ENCODE results near the gene NDUFV3. TPM values are rescaled to one million over a fixed set of nuclear protein-coding genes. Genes with fewer than 3 reads are reported as not detected.
A peak's percentile ranks its signal among the peaks of the same experiment; 100 is the strongest.
"Not testable (repeated sequence)": the region's sequence is repeated elsewhere in the genome, so short reads cannot be mapped to it uniquely, and the experiment has no call there.

The NDUFV3 gene
- total RNA-seq, 2 donors from 2014 or later, result 18.8 to 30.6 TPM

DNA sequence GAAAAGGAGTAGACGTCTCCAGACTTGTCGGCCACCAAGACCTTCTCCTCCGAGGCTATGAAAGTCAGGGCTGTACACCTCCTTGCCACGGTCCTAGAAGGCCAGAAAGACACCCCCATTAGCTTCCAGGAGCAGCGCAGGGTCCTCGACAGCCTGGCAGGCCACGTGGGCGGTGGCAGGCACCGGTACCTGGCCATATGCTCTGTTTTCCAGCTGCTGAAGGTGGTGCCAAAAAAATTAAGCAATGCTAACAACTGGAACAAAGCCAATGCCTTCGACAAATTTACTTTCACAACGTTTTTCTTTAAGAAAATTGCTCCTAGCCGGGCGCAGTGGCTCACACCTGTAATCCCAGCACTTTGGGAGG lies 29.6 kb upstream of the NDUFV3 start:
- H3K36me3 Mint-ChIP-seq (ENCODE audit: low read depth), result peaks cover 83% of the 10 kb centered on the region
- H3K27ac Mint-ChIP-seq, result no peak overlapping the region
- no peaks in the 10 kb centered on the region for H3K9me3 Mint-ChIP-seq
- peaks cover 16% of the 10 kb centered on the region for H3K4me1 Mint-ChIP-seq
- H3K27me3 Mint-ChIP-seq, result no peaks in the 10 kb centered on the region
- no peak overlapping the region for H3K4me3 Mint-ChIP-seq
- no peak for ATAC-seq (replicated peaks)

DNA sequence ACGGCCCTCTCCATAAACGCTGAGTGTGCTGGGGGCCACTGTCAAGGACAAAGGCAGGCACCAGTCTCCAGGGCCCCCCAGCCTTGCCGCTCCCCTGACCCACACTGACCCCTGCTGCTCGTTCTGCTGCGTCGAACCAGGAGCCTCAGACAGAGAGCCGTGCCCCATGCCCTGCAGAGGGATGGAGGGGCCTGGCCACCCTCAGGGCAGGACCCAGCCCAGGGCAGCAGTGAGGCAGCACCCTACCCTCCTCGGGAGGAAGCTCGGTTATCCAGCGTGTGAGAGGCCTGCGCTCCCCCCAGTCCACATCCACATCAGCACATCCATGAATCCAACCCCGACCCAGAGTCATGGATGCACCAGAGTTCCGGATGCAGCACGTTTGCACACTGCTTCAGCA lies 28.8 kb upstream of the NDUFV3 start:
- Mint-ChIP-seq H3K27ac (peak overlapping the region; percentile 69), H3K27me3 (no peaks in the 10 kb centered on the region)
- ATAC-seq (replicated peaks), result no peak

DNA sequence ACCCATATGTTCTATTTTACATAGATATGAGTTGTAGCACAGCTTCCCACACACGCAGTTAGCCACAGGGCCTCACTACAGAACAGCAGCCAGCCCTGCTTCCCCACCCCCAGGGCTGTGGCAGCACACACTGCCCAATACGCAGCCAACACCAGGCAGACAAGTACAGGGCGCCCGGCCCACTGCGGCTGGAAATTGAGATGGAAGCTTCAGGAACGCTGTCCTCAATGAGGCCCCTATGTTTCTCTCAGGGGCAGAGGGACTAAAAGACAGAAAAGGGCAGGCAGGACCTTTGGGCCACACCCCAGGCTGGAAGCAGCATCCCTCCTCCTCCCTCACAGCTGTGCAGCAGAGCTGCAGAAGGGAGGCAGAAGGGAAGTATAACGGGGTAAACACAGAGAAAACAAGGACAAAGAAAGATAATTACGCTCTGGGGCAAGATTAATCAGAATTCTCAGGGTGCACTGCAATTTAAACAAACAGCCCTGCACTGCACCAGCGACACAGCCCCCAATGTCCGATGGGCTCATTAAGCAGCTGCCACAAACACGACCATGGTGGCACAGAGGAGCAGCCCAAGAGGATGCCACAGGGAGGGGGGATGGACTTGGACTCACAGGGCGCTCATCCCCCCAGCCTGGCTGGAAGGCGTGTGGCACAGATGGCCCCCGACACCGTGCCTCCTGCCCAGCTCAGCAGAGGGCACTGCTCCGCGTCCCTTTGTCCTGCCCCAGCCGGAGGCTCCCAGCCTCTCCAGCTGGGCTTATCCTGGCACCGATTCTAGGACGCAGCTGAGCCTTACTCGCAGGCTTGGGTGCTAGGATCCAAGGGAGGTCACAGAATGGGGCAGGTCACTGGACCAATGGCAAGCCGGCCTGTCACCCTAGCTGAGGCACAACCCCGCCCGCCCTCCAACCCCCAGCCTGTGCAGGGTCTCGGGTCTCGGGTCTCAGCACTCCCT lies 28.0 kb upstream of the NDUFV3 start:
- Mint-ChIP-seq H3K36me3 (ENCODE audit: low read depth) (peaks cover 88% of the 10 kb centered on the region), H3K4me1 (peaks cover 16% of the 10 kb centered on the region), H3K4me3 (no peak overlapping the region), H3K9me3 (no peaks in the 10 kb centered on the region), H3K27me3 (no peaks in the 10 kb centered on the region), H3K27ac (peak overlapping the region; percentile 69)
- ATAC-seq (replicated peaks), result no peak

More for the DNA sequence above, 28.8 kb upstream of the NDUFV3 start:
- Mint-ChIP-seq H3K4me3 (no peak overlapping the region), H3K4me1 (peaks cover 16% of the 10 kb centered on the region), H3K9me3 (no peaks in the 10 kb centered on the region), H3K36me3 (ENCODE audit: low read depth) (peaks cover 83% of the 10 kb centered on the region)

DNA sequence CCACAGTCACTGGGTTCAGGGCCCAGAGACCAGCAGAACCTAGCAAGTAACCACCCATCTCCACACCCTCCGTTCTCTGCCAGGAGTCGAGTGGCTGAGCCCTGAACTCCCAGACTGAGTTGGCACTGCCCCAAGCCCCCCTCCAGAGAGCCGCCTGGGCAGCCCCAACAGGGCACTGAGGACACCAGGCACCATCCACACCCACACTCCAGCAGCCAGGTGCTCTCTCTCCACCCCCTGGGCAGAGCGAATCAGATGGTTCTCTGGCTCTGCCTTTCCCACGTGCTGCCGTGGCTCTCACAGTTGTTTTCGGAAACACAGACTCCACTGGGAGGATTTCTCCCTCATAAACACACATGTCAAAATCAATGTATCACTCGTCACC lies 27.3 kb upstream of the NDUFV3 start:
- no peak for ATAC-seq (replicated peaks)
- H3K9me3 Mint-ChIP-seq, result no peaks in the 10 kb centered on the region
- H3K27ac Mint-ChIP-seq, result no peak overlapping the region
- H3K4me3 Mint-ChIP-seq, result no peak overlapping the region
- H3K27me3 Mint-ChIP-seq, result no peaks in the 10 kb centered on the region
- peaks cover 16% of the 10 kb centered on the region for H3K4me1 Mint-ChIP-seq
- H3K36me3 Mint-ChIP-seq (ENCODE audit: low read depth), result peaks cover 88% of the 10 kb centered on the region

DNA sequence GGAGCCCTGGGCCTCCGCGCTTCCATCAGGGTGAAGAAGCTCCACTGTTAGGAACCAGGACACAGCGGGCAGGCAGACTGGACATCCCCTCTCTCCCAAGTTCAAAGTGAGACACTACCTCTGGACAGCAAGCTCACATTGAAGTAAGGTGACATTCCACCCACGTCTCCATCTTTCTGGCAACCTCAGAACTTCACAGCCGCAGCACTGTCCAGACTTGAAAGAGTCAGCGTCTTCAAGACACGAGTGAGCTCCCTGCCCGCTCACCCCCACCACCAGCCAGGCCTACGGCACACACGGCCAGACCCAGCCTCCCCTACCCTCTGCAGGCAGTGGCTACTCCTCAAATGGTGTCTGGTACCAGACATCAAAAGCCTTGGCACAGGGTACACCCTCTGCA lies 24.9 kb upstream of the NDUFV3 start:
- Mint-ChIP-seq H3K4me1 (peaks cover 17% of the 10 kb centered on the region), H3K27me3 (no peaks in the 10 kb centered on the region), H3K27ac (no peak overlapping the region), H3K9me3 (no peaks in the 10 kb centered on the region), H3K36me3 (ENCODE audit: low read depth) (peaks cover 93% of the 10 kb centered on the region), H3K4me3 (no peak overlapping the region)
- no peak for ATAC-seq (replicated peaks)

DNA sequence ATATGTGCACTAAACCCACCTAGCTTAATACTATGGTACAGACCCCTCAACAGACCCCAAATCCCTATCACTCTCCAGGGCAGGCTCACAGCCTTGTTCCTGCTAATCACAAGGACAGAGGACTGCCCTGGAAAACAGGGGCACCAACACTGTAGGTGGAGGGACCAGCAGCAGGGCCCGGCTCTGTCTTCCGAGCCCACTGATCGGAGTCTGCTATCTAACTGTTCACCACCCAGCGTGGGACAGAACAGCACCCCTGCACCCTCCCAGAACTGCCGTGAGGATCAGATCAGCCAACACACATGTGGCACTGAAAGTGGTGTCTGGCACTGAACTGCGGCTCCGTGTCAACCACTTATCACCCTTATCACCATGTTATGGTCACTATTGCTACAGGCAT lies 20.0 kb upstream of the NDUFV3 start:
- no peak for ATAC-seq (replicated peaks)

DNA sequence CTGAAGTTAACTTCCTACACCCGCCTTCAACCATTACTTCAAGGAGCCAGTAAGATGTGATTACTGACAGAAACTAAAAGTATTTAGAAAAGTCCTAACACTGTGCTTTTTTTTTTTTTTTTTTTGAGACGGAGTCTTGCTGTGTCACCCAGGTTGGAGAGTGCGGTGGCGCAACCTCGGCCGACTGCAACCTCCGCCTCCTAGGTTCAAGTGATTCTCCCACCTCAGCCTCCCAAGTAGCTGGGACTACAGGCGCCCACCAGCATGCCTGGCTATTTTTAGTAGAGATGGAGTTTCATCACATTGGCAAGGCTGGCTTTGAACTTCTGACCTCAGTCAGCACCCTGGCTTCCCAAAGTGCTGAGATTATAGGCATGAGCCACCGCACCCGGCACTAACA lies 17.3 kb upstream of the NDUFV3 start:
- not testable (repeated sequence) for H3K9me3 Mint-ChIP-seq; H3K27ac Mint-ChIP-seq; H3K4me3 Mint-ChIP-seq; ATAC-seq (replicated peaks); H3K27me3 Mint-ChIP-seq
- peaks cover 17% of the 10 kb centered on the region for H3K4me1 Mint-ChIP-seq
- H3K36me3 Mint-ChIP-seq (ENCODE audit: low read depth), result peaks cover 87% of the 10 kb centered on the region

More for the DNA sequence above, 20.0 kb upstream of the NDUFV3 start:
- Mint-ChIP-seq H3K4me3 (no peak overlapping the region), H3K9me3 (no peaks in the 10 kb centered on the region), H3K4me1 (peaks cover 7% of the 10 kb centered on the region), H3K36me3 (ENCODE audit: low read depth) (peaks cover 97% of the 10 kb centered on the region), H3K27me3 (no peaks in the 10 kb centered on the region), H3K27ac (peak overlapping the region; percentile 40)

DNA sequence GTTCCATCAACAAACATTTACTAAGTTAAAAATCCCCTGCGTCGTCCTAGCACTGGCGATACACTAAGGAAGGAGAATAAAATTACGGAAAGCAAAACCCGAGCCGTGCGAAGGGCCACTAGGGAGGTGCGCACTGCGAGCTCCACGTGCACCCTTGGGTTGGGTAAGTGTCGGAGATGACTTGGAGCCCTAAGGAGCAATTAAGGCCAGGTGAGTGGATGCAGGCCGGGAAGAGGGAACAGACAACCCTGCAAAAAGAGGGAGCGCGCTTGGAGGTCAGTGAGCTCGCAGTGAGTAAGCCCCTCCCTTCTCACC lies 14.5 kb upstream of the NDUFV3 start:
- peaks cover 12% of the 10 kb centered on the region for H3K4me1 Mint-ChIP-seq
- H3K9me3 Mint-ChIP-seq, result no peaks in the 10 kb centered on the region
- peak overlapping the region; percentile 98 for H3K27ac Mint-ChIP-seq
- H3K27me3 Mint-ChIP-seq, result no peaks in the 10 kb centered on the region
- H3K36me3 Mint-ChIP-seq (ENCODE audit: low read depth), result peaks cover 59% of the 10 kb centered on the region
- peak overlapping the region; percentile 90 for H3K4me3 Mint-ChIP-seq
- peak; percentile 6 for ATAC-seq (replicated peaks)

DNA sequence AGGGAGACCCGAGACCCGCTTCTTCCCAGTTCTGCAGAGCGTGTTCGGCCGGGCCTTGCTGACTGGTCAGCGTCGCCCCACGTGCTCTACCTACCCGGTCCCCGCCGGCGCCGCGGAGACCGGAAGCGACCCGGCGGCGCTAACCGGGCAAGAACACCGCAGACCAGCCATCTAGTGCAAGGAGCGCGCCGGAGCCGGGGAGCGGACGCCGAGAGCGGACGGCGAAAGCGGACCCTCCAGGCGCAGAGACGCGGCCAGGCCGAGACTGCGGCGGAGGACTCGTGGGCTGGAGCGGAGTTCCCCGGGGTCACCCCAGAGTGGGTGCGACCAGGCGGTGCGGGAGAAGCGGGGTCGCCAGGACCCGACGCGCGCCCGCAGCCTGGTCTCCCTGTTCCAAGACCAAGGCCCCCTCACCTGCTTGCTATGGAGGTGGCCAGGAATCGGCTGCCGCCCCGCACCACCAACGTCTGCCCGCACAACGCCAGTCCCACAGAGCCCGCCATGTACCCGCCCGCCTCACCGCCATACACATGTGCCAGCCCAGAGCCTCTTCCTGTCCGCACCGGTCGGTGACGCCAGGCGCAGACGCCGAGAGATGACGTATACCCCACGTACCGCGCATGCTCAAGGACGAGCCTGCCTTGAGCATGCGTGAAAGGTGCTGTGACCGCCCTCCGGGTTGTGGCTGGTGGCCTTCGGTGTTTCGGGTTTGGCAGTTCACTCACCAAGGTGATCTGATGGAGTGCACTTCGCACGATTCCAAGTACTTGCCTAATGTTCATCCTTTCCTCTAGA lies 13.9 kb upstream of the NDUFV3 start, which contains the start of gene WDR4:
Gene WDR4, minus strand, starts transcription at position 547 of the 795 bp plus-strand sequence. Its CDS starts 44 bp downstream, at position 503.
- peak within 1 kb of the TSS; percentile 90 for H3K4me3 Mint-ChIP-seq

DNA sequence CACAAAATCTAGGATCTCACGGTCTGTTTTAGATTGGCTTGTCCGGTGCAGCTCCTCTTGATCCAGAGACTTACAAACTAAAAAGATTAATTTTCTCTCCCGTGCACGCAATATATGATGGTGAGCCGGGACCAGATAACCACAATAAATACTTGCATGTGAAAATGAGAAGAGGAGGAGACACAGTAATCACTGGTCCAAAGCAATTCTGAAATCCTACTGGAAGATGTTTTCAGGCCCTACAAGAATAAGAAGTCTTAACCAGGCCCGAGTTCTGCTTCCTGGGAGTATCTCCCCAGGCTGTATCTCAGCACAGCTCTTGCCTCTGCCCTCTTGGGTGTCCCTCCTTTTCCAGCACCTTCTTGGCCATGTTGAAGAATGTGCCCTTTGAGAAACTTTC lies 12.8 kb upstream of the NDUFV3 start:
- Mint-ChIP-seq H3K9me3 (no peaks in the 10 kb centered on the region), H3K27me3 (no peaks in the 10 kb centered on the region), H3K27ac (peak overlapping the region; percentile 98), H3K36me3 (ENCODE audit: low read depth) (peaks cover 41% of the 10 kb centered on the region), H3K4me3 (peak overlapping the region; percentile 90), H3K4me1 (peaks cover 12% of the 10 kb centered on the region)
- ATAC-seq (replicated peaks), result no peak

More for the DNA sequence above, 13.9 kb upstream of the NDUFV3 start, which contains the start of gene WDR4:
- no peaks in the 10 kb centered on the region for H3K9me3 Mint-ChIP-seq
- no peaks in the 10 kb centered on the region for H3K27me3 Mint-ChIP-seq
- H3K4me1 Mint-ChIP-seq, result peaks cover 12% of the 10 kb centered on the region
- H3K36me3 Mint-ChIP-seq (ENCODE audit: low read depth), result peaks cover 53% of the 10 kb centered on the region
- peak within 1 kb of the TSS; percentile 98 for H3K27ac Mint-ChIP-seq
- peak; percentile 95 for ATAC-seq (replicated peaks)

DNA sequence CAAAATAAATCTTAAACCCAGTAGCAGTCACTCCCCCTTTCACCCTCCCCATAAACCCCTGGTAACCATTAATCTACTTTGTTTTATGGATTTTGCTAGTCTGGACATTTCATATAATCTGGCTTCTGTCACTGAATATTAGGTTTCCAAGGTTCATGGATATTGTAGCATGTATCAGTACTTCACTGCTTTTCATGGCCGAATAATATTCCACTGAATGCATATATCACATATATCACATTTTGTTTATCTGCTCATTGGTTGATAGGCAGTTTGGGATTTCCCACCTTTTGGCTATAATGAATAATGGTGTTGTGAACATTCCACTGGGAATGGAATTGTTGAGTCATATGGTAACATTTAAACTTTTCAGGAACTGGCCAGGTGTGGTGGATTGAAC lies 9.2 kb upstream of the NDUFV3 start:
- Mint-ChIP-seq H3K4me3 (no peak overlapping the region), H3K4me1 (peaks cover 8% of the 10 kb centered on the region), H3K27me3 (no peaks in the 10 kb centered on the region), H3K27ac (no peak overlapping the region), H3K9me3 (no peaks in the 10 kb centered on the region), H3K36me3 (ENCODE audit: low read depth) (peaks cover 9% of the 10 kb centered on the region)
- ATAC-seq (replicated peaks), result no peak

DNA sequence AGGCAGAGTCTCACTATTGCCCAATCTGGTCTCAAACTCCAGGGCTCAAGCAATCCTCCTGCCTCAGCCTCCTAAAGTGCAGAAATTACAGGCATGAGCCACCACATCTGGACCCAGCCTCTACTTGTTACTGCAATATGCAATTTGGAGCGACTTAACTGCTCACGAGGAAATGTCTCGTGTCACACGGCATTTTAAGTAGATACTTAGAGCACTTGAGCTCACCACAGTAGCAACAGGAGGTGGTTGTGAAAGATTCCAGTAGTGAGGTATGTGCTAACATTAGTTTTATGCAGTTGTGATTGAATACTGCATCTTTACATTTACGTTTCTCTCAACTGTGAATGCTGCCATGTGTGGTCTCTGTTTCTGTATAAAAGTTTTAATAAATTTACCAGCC lies 5.8 kb upstream of the NDUFV3 start:
- Mint-ChIP-seq H3K27me3 (no peaks in the 10 kb centered on the region), H3K36me3 (ENCODE audit: low read depth) (peaks cover under 1% of the 10 kb centered on the region), H3K4me1 (peaks cover under 1% of the 10 kb centered on the region), H3K4me3 (no peak overlapping the region), H3K9me3 (no peaks in the 10 kb centered on the region), H3K27ac (no peak overlapping the region)
- ATAC-seq (replicated peaks), result no peak

DNA sequence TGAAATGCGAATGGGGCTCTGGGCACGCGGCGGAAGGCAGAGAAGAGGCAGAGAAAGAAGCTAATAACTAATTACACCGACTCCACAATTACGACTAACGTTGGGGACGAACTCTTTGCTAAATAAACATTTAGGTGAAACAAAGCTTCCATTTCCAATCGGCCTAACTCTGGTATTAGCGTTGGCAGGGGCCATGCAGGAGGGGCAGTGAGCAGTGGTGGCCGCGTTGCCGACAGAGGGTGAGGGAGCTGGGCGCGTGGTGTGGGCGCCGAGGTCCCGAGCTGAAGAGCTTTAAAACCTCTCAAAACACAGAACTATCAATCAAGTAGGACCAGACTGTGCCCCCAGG lies 553 bp upstream of the NDUFV3 start:
- peak overlapping the region; percentile 95 for H3K4me3 Mint-ChIP-seq
- ATAC-seq (replicated peaks), result no peak
- no peaks in the 10 kb centered on the region for H3K27me3 Mint-ChIP-seq
- peaks cover 24% of the 10 kb centered on the region for H3K36me3 Mint-ChIP-seq (ENCODE audit: low read depth)
- H3K9me3 Mint-ChIP-seq, result no peaks in the 10 kb centered on the region
- H3K4me1 Mint-ChIP-seq, result peaks cover 4% of the 10 kb centered on the region
- H3K27ac Mint-ChIP-seq, result peak overlapping the region; percentile 97

DNA sequence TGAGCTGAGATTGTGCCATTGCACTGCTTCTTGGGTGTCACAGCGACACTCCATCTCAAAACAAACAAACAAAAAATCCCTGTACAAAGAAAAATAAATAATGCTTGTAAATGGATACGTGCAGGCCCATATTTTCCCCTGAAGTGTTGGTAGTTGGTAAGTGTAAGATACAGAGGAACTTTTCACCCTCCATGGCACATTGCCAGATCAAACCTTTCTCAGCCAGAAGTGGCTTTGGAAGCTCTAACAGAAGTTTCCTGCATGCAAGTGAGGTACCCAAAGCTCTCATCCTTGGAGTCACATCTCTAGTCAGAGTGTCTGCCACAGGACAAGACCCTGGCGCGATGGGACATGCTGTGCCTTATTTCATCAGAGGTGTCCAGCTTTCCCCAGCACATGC lies 7.3 kb downstream of the NDUFV3 start:
- Mint-ChIP-seq H3K9me3 (no peaks in the 10 kb centered on the region), H3K4me3 (no peak overlapping the region), H3K27ac (no peak overlapping the region), H3K36me3 (ENCODE audit: low read depth) (peaks cover 79% of the 10 kb centered on the region), H3K4me1 (peaks cover 3% of the 10 kb centered on the region), H3K27me3 (no peaks in the 10 kb centered on the region)
- ATAC-seq (replicated peaks), result no peak

DNA sequence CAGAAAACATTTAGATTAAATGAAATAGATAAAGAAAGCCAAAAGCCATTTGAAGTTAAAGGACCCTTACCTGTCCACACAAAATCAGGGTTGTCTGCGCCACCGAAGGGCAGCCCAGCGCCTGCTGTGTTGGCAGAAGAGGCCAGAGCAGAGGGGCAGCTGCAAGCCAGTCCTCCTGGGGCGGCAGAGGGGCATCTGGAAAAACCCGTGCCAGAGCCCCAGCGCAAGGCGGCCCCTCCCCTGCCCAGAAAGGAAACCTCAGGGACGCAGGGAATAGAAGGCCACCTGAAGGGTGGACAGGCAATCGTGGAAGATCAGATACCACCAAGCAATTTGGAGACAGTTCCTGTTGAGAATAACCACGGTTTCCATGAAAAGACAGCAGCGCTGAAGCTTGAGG lies 10.7 kb downstream of the NDUFV3 start:
- Mint-ChIP-seq H3K4me3 (no peak overlapping the region), H3K4me1 (peaks cover 2% of the 10 kb centered on the region), H3K27ac (no peak overlapping the region), H3K27me3 (no peaks in the 10 kb centered on the region), H3K36me3 (ENCODE audit: low read depth) (peaks cover 84% of the 10 kb centered on the region), H3K9me3 (no peaks in the 10 kb centered on the region)
- no peak for ATAC-seq (replicated peaks)
